Posterior vena cava (tissue), 2 donors: Measurements from ENCODE around the gene GIMAP5. TPM values are rescaled to one million over a fixed set of nuclear protein-coding genes. Genes with fewer than 3 reads are reported as not detected.

ENCODE experiments used
- DNase-seq: peaks from one replicate; pipeline ENCODE4 v3.0.0-alpha.2; 2020; ENCODE audit warnings: low spot score
- intact Hi-C, 2 donors: fragments of 100-400 bp; cut with DNase I; formaldehyde crosslinking; loops; one replicate each; pipeline versions ENCODE4 v1.14.1 to v1.14.2; 2022 to 2023
- long read RNA-seq, 2 donors: library from polyadenylated mRNA; unstranded; transcript quantifications; one replicate each; pipeline ENCODE4 v2.0.0, GENCODE V29; 2020 to 2021
- total RNA-seq, 2 donors: library from RNA; stranded (reverse); fragmentation: NEBNext Ultra II Directional; extraction: Animal tissue kit (Norgen Biotek cat#: 25700); gene quantifications; one replicate each; pipeline ENCODE4 v1.2.1, GENCODE V29; 2021
- donor health status: DM: yes; HTN: yes; CAD: no.
- donor health status: DM: yes; HTN: yes; CAD: no.

GIMAP5 gene
- 10 to 100 TPM; 13.8 to 17.4 TPM for total RNA-seq
- long read RNA-seq, donor 1, full-length matches to known transcripts = 8 of 14 reads
- long read RNA-seq, donor 1, partial matches to known transcripts = 0 of 14 reads
- long read RNA-seq, donor 1, other reads (novel, unspliced or antisense) = 6 of 14 reads
- long read RNA-seq, donor 2, transcript GIMAP5-201 (3 exons, 2,291 nt) = major isoform, 70 of 80 reads
- long read RNA-seq, donor 2, partial matches to known transcripts = 0 of 80 reads
- long read RNA-seq, donor 2, other reads (novel, unspliced or antisense) = 9 of 80 reads

DNA sequence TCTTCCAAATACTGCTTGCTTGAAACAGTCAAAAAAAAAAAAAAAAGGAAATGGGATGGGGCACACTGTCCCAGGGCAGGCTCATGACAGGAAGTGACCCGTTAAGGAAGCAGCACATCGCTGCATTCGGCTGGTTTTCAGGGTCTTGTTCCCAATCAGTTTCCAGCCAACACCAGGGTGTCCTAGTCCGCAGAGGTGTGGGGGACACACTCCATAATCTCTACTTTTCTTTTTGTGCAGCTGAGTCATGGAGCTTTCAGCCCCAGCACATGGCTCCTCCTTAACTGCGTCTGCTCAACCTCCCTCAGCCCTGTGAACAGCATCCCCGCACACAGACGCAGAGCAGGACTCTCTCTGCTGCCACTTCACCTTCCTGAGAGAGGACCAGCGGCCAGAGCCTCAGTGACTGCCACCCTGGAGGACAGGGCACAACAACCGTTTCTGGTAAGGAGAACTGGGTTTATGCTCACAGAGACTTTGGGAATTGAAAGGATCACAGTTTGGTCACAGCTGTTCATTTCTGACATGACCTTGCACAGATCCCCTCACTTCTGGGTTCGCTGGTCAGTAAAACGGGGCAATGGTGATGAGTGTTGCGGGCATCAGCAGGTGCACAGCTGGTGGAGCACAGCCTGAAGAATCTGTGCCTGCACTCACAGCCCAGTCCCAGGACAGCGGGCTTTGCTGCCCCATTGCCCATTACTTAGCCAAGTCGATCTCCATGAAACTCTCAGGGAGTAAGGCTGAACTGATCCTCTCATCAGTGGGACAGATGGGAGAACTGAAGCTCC lies at the start of gene GIMAP5:
Gene GIMAP5 (plus strand): TSS at position 154 of the 791 bp plus-strand sequence. CDS start 3,467 bp downstream, outside the sequence.
- intact Hi-C loops = no loop called here
- DNase-seq = no peak

GRCh38 chr7:150688630-150689029 lies 48.6 kb upstream of the GIMAP5 start:
- no peak for DNase-seq
- intact Hi-C loops = no loop called here

GRCh38 chr7:150695654-150696053 lies 41.6 kb upstream of the GIMAP5 start:
- intact Hi-C loops = no loop called here
- DNase-seq = no peak

DNA sequence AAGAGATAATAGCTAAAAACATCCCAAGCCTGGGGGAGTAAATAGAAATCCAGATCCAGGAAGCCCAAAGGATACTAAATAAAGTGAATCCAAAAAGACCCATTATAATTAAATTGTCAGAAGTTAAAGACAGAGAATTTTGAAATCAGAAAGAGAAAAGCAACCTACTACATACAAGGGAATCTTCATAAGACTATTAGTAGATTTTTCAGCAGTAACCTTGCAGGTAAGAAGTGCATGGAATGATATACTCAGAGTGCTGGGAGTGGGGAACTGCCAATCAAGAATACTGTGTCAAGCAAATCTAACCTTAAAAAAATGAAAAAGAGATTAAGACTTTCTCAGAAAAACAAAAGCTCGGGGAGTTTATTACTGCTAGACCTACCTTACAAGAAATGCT lies 34.0 kb upstream of the GIMAP5 start:
- intact Hi-C loops = no loop called here

DNA sequence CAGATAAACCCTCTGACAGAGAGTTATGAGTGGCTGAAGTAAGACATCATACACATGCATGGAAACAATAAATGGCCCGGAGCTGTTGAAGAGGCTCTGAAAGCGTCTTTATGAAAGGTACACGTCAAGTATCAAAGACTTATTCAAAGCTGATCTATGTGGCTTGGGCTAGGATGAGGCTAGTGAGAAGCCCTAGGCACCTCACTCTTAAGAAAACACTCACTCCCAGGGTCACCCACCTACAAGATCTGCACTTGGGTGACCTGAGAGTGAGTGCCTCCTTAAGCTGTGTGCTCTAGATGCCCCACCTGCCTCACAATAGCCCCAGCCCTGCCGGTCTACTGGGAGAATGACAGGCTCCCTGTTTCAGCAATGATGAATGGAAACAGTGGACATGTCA lies 21.9 kb upstream of the GIMAP5 start:
- intact Hi-C loops = no loop called here
- DNase-seq = no peak

More for the DNA sequence above, 34.0 kb upstream of the GIMAP5 start:
- no peak for DNase-seq

DNA sequence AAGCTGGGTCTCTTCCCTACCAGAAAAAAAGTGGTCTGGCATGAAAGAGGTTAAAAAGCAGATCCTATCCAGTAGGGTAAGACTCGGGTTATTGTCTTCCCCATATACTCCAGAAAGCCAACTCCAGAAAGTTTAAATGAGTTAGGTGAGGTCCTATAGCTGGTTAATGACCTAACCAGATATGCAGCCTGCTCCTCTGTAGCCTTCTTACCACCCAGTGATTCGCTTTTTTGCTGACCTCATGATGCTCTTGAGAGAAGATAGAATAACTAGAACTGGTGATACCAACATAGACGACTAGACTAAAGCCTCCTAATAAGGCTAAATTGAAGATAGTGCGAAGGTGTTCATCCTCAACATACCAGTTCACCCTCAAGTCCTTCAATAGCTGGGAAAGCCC lies 21.5 kb upstream of the GIMAP5 start:
- intact Hi-C loops = no loop called here
- DNase-seq = no peak

GRCh38 chr7:150716368-150716767 lies 20.9 kb upstream of the GIMAP5 start, which contains the start of gene GIMAP1:
Gene GIMAP1 (plus strand): TSS chr7:150716613. CDS start chr7:150719048, 2,435 bp downstream.
- intact Hi-C loops = no loop called here
- no peak for DNase-seq

DNA sequence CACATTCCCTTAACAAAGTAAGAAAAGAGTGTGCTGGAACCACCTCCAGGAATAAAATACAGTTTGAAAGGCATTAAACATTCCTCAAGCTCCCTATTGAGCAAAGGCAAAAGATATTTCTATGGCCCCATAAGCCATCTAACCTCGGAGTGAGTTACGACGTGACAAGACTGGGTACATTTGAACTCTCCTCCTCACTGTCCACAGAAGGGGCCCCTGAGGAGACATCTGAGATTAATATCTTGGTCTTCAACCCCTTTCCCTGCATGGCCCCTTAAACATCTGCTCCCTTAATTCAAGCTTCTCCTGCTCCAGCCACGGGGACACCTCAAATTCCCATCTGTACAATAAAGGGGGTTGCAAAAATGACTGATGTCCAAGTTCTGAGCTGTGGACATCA lies 20.3 kb upstream of the GIMAP5 start:
- intact Hi-C loops = no loop called here

DNA sequence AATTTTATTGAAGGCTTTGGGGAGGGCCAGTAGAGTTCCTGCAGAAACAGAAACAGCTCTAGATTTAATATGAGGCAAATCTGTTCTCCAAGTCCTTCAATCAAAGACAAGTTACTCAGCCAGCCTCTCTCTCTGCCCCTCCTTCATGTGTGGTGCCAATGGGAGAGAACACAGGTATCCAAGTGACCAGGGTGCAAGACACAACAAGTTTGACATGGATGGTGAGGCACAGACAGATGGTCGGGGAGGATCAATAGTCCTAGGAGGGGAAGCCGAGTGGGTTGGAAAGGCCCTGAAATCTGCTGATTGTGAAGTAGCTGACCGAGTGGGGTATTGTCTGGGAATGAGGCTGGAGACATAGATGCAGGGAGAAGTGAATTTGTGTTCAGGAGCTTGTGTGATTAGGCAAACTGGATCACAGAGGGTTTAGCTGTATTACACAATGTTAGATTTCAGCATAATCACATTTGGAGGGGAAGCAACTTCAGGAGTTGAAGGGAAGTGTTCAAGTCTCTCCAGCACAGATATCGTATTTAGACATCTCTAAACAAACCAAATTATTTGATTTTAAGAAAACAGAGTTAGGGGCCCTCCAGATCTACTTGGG lies 19.3 kb upstream of the GIMAP5 start:
- intact Hi-C loops = no loop called here
- DNase-seq = no peak

More for the DNA sequence above, 20.3 kb upstream of the GIMAP5 start:
- DNase-seq = no peak

DNA sequence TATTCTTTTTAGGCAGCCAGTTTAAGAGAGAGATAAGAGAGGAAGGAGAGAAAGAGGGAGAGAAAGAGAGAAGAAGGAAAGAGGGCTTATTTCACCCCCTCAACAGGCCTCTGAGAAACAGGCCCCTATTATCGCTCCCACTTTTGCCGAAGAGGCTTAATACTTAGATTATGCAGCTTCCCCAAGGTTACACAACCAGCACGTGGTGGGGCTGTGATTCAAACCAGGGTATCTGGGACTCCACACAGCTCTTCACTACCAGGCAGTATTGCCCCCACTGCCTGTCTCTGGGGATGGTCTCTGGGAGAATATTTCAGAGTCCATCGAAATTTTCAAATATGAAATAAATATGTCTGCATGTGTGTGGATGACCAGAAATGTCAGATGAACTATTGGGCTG lies 17.8 kb upstream of the GIMAP5 start:
- DNase-seq = no peak
- intact Hi-C loops = no loop called here

GRCh38 chr7:150719960-150720891 lies 17.0 kb upstream of the GIMAP5 start:
- intact Hi-C loops = no loop called here
- no peak for DNase-seq

DNA sequence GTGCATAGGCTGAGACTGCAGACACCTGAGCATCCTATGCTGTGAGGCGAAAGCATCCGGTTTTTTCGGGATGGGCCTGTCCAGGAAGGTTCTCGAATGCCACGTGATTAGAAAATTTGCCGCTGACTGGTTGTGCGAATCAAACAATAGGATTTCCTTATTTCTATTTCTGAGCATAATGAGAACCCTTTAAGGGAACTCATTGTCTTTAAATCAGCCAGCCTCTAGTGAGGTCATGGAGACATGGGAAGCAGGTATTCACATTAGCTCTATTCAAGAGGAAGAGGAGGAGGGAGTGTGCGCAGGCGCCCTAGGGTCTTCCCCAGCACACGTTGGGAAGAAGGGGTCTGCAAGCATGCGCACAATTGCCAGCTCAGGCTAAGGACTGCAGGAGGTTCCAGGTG lies 15.2 kb upstream of the GIMAP5 start:
- intact Hi-C loops = no loop called here
- DNase-seq = no peak

DNA sequence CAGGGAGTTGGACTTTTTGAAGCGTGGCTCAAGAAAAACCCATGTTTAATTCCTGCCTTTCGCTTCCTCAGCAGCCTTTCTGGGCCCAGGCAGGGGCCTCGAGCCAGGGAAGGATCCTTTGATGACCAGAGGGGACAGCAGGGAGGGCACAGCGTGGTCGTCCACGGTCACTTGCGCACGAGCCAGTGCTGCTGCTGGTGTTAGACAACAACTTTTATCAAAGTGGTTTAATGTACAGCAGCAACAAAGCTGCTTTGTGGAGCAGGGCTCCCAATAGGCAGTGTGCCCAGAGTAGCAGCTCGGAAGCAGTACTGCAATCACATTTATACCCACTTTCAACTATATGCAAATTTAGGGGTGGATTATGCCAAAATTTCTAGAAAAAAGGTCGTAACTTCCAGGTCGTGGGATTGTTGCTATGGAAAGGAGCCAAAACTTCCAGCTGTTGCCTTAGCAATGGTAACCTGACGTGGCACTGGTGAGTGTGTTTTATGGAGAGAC lies 14.7 kb upstream of the GIMAP5 start:
- DNase-seq = no peak
- intact Hi-C loops = no loop called here

GRCh38 chr7:150723467-150723866 lies 13.8 kb upstream of the GIMAP5 start:
- intact Hi-C loops = no loop called here
- no peak for DNase-seq

GRCh38 chr7:150727381-150727780 lies 9.8 kb upstream of the GIMAP5 start:
- intact Hi-C loops = no loop called here
- no peak for DNase-seq

GRCh38 chr7:150728011-150728410 lies 9.2 kb upstream of the GIMAP5 start:
- intact Hi-C loops = no loop called here
- no peak for DNase-seq

- intact Hi-C loops = no loop called here
- no peak for DNase-seq
Observed at GRCh38 chr7:150728609-150729008, 8.6 kb upstream of the GIMAP5 start.

- intact Hi-C loops = no loop called here
- DNase-seq = no peak
Observed at GRCh38 chr7:150731916-150732315, 5.3 kb upstream of the GIMAP5 start.
